NCI-H2081 (cell line): Measurements from ENCODE around the gene SH2B2.

ENCODE experiments used
- DNase-seq, 2 experiments: peaks; one replicate each; lab custom pipeline; 2025; lab: John Stamatoyannopoulos, UW

The SH2B2 gene

DNA sequence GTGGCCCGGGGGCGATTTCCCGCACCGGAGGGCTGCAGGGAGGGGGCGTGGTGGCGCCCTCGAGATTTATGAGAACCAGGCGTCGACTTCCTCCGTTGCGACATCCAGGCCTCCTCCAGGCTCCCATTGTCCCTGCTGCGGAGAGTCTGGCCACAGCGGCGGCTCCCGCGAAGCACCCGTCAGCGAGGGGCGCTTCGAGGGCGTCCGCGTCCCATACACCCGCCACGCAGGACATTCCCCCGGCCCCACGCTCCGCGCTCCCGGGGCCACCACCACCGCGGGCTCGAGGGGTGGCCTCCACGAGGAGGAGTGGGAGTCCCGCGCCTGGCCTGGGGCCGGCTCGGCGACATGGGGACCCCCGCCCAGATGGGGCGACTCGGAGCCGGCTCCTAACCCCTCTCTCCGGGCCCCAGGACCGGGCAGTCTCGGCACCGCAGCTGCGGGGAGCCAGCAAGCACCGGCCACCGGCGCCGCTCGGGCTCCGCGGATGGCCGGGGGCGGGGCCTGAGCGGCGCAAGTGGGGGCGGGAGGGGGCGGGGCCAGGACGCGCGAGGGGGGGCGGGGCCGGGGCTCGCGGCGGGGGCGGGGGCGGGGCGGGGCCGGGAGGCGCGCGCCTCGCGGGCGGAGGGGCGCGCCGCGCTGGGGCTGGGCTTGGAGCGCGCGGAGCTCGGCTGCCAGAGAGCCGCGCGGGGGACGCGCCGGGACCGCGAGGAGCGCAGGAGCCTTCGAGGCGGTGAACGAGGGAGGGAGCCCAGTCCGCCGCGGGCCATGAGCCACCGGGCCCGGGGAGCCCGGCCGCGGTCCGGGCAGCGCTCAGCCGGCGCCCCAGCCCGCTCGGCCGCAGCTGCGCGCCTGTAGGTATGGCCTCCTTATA is at the start of gene SH2B2:
Gene SH2B2 (plus strand): TSS at position 632 of the 874 bp plus-strand sequence. CDS start 13,683 bp downstream, outside the sequence.
- peak; percentile 54 to 55 for DNase-seq

DNA sequence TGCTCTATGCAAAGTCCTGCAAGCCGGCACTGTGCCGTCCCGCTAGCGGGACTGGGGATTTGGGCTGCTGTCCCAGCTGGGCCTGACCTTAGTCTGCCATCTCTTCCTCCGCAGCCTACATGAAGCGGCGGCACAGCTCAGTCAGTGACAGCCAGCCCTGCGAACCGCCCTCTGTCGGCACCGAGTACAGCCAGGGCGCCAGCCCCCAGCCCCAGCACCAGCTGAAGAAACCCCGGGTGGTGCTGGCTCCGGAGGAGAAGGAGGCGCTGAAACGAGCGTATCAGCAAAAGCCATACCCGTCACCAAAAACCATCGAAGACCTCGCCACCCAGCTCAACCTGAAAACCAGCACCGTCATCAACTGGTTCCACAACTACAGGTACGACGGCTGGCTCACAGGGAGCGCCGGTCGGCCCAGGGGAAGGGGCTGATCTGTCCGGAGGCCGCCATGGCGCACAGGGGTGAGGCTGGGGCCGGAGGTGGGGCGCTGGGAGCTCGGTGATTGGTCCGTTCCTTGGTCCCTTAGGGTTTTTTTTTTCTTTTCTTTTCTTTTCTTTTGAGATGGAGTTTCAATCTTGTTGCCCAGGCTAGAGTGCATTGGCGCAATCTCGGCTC is 47.4 kb upstream of the SH2B2 start:
- DNase-seq: no peak

DNA sequence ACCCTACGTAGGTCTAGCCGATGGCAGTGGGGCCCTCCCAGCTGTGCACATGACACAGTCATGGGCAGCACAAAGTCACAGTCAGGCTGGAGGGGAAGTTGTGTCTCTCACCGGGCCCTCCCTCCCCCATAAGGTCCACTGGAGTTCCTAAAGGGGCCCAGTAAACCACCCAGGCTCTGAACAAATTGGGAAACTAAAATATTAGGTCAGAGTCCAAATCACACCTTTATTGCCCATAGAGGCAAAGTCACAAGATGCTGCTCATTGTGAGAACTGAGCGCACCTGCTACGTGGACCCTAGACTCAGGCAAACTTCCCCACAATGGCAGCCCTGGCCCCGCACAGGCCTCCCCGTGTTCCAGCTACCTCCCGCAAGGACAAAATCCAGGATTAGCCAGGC is 45.2 kb upstream of the SH2B2 start:
- DNase-seq: no peak

- DNase-seq: no peak
These were observed 42.1 kb upstream of the SH2B2 start for GRCh38 chr7:102244601-102245000.

GRCh38 chr7:102248081-102248455 is 38.6 kb upstream of the SH2B2 start:
- no peak for DNase-seq

DNA sequence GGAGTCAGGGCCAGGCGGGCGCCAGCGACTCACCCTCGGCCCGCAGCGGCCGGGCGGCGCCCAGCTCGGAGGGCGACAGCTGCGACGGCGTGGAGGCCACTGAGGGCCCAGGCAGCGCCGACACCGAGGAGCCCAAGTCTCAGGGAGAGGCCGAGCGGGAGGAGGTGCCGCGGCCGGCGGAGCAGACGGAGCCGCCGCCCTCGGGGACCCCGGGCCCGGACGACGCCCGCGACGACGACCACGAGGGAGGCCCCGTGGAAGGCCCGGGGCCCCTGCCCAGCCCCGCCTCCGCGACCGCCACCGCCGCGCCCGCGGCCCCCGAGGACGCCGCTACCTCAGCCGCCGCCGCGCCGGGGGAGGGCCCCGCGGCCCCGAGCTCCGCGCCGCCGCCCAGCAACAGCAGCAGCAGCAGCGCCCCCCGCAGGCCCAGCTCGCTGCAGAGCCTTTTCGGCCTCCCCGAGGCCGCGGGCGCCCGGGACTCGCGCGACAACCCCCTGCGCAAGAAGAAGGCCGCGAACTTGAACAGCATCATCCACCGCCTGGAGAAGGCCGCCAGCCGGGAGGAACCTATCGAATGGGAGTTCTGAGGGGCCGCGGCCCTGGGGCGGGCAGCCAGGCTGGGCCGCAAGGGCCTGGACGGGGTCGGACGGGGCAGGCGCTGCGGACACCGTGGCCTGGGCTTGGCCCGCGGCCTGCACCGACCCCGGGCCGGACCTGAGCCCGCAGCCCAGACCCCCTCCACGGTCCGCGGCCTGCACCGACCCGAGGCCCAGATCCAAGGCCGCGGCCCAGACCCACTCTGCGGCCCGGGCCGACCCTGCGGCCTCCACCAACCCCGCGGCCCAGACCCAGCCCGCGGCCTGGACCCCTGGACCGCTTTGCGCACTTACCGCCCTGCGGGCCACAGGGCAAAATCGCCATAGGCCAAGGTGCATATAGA is 37.9 kb upstream of the SH2B2 start:
- DNase-seq: no peak

DNA sequence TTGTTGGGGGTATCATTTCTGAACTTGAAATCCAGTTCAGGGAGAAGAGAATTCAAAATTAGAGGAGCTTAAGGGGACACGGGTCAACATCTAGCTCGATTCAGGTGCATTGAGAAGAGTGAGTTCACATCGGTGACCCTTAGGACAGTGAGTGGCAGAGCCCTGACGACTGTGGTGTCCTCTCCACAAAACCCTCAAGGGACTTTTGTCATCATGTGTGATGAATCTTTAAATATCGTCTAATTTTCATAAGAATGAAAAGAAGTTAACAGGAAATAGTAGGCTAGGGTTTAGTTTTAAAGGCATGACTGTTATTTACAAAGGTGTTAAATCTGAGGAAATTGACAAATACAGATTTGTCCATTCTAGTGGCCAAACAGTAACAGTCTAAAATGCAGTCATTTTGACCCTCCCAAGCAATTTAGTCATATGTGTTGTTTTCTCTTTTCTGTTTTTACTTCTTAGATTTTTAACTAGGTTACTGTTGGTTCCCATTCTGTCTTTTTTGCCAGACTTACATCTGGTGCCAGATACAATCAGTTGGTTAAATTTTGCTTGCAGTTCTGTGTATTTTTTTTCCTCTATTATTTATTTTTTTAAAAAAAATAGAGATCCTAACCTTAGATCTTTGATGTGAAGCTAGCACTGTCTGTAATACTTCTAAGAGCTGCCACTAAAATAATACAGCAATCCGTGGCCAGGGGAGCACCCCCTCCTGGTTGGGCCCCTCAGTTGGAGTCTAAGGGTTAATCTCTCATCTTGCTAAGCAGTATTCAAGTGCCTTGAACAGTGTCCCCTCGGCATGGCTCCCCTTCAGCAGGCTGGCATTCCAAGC is 34.9 kb upstream of the SH2B2 start:
- no peak for DNase-seq

GRCh38 chr7:102252366-102252982 is 34.2 kb upstream of the SH2B2 start:
- no peak for DNase-seq

DNA sequence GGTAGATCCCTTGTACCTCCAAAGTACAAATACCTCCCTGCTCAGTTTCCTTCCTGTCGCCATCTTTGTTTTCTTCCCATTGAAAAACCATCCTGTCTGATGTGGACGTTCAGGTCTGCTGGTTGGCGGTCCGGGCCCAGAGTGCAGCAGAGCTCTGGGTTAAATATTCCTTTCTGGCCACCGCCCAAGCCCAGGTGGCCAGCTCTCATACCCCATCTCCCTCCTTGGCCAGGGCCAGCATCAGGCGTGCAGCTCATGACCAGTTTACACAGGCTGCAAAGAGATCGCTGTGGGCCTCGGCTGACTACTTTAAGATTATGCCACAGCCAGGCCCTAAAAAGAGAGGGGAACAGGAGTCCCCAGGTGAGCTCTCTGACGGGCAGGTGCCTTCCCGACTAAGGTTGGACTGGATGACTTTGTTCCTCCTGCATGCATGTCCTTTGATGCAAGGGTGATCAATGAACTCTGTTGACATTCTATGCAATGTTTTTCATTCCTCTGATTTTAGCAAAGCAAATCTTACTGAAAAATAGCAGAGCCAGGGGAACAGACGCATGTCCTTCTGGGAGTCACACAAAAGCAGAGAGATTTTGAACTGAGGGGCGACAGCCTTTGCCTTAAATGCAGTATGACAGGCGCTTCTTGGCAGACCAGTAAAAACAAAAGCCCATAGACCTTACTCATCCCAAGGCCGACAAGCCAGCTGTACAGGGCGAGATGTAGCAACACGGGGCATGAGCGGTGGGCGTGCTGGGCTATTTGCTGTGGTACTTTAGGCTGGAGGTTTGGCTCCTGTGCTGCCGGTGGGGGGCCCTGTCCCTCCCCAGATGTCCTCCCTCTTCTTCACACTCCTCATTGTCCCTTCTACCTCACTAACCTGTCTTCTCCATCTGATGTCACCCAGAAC is 33.3 kb upstream of the SH2B2 start:
- no peak for DNase-seq

DNA sequence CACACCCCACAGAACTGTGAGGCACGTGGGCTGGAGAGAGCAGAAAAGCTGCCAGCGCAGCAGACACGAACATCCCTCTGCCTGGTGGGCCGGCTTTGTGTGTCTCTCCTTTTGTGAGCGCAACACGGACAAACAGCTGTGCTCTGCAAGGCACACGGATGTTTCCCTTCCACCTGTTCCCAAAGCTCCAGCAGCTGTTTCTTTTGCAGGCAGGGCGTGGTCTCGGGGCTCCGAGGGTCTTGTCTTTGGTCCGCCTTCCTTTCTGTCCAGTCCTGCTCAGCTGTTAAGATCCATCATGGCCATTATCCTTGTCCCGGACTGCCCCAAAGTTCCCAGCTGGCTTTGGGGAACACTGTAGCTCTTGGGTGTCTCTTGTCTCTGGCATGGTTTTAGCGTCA is 32.7 kb upstream of the SH2B2 start:
- no peak for DNase-seq

DNA sequence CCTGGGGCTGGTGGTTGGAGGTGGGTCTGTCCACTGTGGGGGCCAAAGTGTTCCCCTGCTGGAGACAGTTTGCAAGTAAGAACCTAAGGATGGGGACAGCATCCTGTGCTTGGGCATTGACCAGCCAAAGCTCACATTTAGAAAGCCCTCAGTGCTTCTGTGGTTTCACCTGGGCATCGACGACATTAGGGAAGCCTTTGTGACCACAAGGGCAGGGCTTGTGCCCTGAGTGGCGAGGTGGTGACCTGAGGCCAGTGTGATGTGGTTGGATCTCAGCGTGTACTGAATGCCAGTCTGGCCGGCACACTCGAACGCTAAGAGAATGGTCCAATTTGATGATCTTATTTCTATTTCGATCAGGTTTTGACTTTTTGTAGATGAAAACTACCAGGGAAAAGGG is 32.1 kb upstream of the SH2B2 start:
- no peak for DNase-seq

DNA sequence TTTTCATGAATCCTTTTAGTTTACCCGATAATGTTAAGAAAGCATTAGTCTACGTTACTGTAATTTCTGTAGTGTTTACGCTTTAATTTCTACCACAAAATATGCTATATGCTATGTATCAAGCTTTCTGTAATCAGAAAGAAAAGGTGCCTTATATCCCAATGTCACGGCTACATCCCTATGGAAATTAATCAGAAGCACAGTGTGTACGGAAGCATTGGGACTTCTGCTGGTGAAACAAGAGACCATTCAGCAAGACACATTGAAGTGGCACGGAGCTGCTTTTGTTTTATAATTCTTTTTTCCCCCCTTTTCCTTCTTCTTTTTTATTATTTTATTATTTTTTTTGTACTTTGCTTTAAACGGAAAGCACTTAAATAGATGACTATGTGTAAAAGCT is 31.2 kb upstream of the SH2B2 start:
- DNase-seq: no peak

DNA sequence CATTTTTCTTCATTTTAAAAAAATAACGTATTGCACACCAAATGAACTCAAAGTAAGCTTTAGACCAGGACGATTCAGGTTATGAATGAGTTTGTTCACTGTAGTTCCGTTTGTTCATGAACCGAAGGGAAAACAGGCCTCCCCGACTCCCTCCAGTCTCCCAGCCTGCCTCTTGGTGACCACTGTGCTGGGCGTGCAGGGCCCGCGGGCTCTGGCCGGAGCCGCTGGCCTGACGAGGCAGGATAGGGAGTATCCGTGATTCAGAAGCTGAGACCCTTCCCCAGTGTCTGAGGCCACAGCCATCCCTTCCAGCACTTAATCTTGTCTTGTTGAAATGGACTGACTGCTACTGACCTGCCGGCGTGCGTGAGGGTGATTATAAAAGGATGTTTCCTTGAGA is 30.8 kb upstream of the SH2B2 start:
- no peak for DNase-seq

DNA sequence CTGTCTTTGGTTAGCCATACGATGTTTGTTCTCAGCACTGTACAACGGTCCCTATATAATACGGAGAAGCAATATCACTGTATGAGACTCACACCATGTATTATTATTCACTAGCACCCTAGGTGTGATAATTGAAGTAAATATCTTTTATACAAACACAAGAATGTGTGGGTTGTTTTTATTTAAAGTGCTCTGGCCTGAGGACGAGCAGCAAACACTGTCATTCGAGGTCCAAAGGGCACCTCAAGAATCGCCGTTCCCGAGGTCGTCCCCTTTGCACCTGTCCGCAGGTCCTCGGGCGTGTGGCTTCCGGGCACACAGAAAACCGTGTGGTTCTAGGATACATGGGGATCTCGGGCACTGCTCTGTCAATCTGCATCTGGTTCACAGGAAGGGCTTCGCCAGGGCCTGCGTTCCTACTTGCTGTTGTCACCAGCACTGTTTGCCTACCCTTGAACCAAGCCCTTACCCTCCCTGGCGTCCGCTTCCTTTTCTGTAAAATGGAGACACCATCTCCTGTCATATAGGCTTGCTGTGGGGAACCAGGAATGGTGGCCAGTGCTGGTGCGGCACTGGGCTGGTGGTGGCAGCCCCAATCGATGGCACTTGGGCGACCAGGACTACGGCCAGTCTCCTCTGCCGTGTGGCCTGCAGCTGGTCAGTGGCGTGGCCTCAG is 28.5 kb upstream of the SH2B2 start:
- no peak for DNase-seq

- no peak for DNase-seq
These were observed 27.9 kb upstream of the SH2B2 start for GRCh38 chr7:102258749-102259107.

- no peak for DNase-seq
These were observed 25.8 kb upstream of the SH2B2 start for GRCh38 chr7:102260856-102261255.

DNA sequence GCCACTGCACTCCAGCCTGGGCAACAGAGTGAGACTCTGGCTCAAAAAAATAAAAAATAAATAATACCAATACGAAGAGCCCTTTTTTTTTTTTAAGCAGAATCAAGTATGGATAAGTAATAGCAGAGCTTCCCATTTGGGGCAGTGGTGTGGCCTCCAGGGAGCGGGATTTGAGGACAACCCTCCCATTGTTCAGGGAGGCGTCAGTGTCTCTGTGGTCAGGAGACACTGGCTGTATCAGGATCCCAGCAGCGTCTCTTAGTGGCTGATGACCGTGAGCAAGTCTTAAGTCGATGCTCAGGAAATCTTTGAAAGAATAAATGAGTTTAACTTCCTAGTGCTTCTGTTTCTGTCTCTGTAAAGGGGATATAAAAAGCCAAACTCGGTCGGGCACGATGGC is 25.2 kb upstream of the SH2B2 start:
- no peak for DNase-seq

- no peak for DNase-seq
These were observed 24.1 kb upstream of the SH2B2 start for GRCh38 chr7:102262546-102262945.

DNA sequence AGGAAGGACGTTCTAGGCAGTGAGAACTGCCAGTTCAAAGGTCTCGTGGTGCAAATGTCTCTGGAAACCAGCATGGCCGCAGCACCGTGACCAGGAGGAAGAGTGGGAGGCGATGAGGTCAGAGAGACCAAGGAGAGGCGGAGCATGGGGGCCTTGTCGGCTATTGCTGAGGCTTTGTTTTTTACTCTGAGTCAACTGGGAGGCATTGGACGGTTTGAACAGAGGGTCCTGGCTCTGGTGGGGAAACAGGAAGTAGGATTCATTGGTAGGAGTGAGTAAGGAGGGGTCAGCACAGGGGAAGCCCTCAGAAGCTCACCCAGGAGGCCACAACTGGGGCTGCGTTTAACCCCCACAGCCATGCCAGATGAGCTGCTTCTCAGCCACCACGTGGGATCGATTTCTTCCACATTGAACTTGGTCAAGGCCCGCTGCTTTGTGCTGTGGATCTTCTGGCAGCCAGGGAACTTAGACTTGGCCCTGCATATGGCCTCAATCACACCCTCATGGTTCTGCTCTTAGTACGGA is 22.2 kb upstream of the SH2B2 start:
- DNase-seq: no peak
